Measurements from ENCODE around the gene ADNP. TPM values are rescaled to one million over a fixed set of nuclear protein-coding genes. Genes with fewer than 3 reads are reported as not detected.

The ADNP gene
- total and polyA plus RNA-seq, 2 of the 13 experiments (the other 11 are each of a cell fraction or from before 2014, with no cell fraction given): 21.0 to 21.5 TPM

DNA sequence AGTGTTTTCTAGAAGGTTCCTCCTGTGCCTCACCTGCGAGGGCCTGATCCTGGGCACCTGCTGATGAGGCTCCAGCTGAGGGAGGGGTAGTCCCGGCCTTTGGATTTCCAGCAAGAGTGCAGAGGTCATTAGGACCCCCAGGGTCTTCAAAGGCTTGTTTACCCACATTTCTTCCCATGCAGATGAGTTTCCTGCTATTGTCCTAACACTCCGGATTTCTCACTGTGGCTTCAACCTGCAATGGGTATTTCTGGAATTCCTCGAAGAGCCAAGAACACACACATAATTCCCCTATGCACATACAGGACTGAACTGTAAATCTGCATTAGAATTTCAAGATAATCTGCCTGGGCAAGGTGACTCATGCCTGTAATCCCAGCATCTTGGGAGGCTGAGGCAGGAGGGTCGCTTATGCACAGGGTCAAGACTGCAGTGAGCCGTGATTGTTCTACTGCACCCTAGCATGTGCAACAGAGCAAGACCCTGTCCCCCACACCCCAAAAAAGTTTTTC lies 53.9 kb downstream of the ADNP start (continued):
- TF ChIP-seq, protein P1, sequence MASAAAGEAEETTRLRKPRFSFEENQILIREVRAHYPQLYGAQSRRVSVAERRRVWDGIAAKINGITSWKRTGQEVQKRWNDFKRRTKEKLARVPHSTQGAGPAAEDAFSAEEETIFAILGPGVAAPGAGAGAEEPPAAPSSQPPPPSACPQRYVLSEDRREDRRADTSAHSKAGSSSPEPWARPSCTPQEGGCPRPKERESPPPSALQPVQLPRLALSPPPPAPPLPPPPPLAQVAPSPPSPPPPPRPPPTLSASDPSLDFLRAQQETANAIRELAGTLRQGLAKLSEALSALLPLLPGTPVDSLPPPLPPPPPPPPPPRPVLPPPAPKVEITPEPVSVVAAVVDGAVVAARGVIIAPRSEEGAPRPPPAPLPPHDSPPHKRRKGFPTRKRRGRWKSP (CRISPR knock-in tag; IDR thresholded peaks at IDR 0.05): no peak
- TF ChIP-seq, protein P2, sequence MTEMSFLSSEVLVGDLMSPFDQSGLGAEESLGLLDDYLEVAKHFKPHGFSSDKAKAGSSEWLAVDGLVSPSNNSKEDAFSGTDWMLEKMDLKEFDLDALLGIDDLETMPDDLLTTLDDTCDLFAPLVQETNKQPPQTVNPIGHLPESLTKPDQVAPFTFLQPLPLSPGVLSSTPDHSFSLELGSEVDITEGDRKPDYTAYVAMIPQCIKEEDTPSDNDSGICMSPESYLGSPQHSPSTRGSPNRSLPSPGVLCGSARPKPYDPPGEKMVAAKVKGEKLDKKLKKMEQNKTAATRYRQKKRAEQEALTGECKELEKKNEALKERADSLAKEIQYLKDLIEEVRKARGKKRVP (CRISPR knock-in tag; IDR thresholded peaks at IDR 0.05): no peak

DNA sequence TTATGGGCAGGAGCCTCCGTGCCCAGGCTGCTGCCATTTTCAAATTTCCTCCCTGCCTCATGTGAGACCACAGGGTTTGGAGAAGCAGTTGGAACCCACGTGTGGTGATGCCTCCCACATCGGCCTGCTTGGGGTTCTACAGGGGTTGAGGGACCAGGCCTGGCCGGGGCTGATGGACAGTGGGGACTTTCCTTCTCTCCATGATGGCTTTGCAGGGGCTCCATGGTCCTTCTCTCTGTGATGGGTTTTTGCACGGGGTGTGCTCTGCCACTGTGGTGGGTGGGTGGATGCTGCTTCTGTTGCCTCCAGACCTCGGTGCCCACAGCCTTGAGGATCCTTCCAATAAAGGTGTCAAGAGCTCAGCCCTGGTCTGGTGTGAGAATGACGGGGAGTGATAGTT lies 54.4 kb downstream of the ADNP start:
- POLR2A ChIA-PET: no interaction called here

More for the DNA sequence above, 54.4 kb downstream of the ADNP start:
- Histone ChIP-seq H4K20me1 (ENCODE audit: insufficient read depth, low read length) (no peaks in the 10 kb centered on the region), H3K4me3 (replicated peaks in 1 of 3; ENCODE audit: insufficient read depth in 1 of 3, low read depth in 2 of 3, low read length in 3 of 3) (no peak overlapping the region), H3K9ac (ENCODE audit: insufficient read depth, low read depth, low read length) (no peak overlapping the region), H3K27ac (ENCODE audit: extremely low read length, insufficient read depth, low read length) (no peak overlapping the region), H3K36me3 (replicated peaks in 1 of 2; ENCODE audit: control insufficient read depth in 1 of 2, insufficient read depth in 2 of 2, low read length in 2 of 2) (no peaks in the 10 kb centered on the region), H3K79me2 (ENCODE audit: insufficient read depth, low read length) (no peaks in the 10 kb centered on the region), H3K9me3 (ENCODE audit: low read length) (no peaks in the 10 kb centered on the region), H3K4me2 (ENCODE audit: low read depth, low read length) (no peak overlapping the region), H3K27me3 (ENCODE audit: control insufficient read depth in 1 of 2, insufficient read depth in 2 of 2, low read length in 2 of 2) (no peaks in the 10 kb centered on the region), H3K4me1 (ENCODE audit: insufficient read depth, low read length) (peaks cover 33% of the 10 kb centered on the region), H2AFZ (ENCODE audit: low read length) (no peak overlapping the region)
- FAIRE-seq (no peak), DNase-seq (ENCODE audit: low spot score) (no peak), ATAC-seq (no peak)
- in situ Hi-C loops (cut with HindIII; ENCODE audit: extremely low pct_ligation_motif_present, low pct_unique_long_range_greater_than_20kb): no loop called here
- TF ChIP-seq, protein P3, sequence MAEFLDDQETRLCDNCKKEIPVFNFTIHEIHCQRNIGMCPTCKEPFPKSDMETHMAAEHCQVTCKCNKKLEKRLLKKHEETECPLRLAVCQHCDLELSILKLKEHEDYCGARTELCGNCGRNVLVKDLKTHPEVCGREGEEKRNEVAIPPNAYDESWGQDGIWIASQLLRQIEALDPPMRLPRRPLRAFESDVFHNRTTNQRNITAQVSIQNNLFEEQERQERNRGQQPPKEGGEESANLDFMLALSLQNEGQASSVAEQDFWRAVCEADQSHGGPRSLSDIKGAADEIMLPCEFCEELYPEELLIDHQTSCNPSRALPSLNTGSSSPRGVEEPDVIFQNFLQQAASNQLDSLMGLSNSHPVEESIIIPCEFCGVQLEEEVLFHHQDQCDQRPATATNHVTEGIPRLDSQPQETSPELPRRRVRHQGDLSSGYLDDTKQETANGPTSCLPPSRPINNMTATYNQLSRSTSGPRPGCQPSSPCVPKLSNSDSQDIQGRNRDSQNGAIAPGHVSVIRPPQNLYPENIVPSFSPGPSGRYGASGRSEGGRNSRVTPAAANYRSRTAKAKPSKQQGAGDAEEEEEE (CRISPR knock-in tag; IDR thresholded peaks at IDR 0.05; ENCODE audit: borderline replicate concordance): no peak
- TF ChIP-seq, protein P4, sequence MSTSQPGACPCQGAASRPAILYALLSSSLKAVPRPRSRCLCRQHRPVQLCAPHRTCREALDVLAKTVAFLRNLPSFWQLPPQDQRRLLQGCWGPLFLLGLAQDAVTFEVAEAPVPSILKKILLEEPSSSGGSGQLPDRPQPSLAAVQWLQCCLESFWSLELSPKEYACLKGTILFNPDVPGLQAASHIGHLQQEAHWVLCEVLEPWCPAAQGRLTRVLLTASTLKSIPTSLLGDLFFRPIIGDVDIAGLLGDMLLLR (CRISPR knock-in tag; IDR thresholded peaks at IDR 0.05): 0 out of 2 replicates have a peak, but pooled peaks have one; percentile 37
- no peak for TF ChIP-seq ZNF749 (CRISPR knock-in tag; IDR thresholded peaks at IDR 0.05; ENCODE audit: borderline replicate concordance)
- no TSS peak for BruUV-seq (replicated peaks)
- intact Hi-C loops (cut with micrococcal nuclease; ENCODE audit: unreplicated experiment): no loop called here
- CTCF ChIA-PET (ENCODE audit: low intra/inter-chr PET ratio, low total read pairs): no interaction called here
- WGBS (ENCODE audit: low lambda C conversion rate): 81% methylated on average over 7 of the region's 7 CpGs

Data from HepG2 (cell line).